PFSK-1 (cell line): ENCODE data around the gene FBXO22.

Experiments used
- FOXP2 ChIP-seq: optimal IDR thresholded peaks from 2 replicates; pipeline ENCODE3; 2011; ENCODE audit warnings: borderline replicate concordance, control low read depth, inconsistent platforms; ENCODE audit not compliant: insufficient read depth; ENCODE audit errors: extremely low read length, extremely low read depth
- POLR2AphosphoS5 ChIP-seq: IDR thresholded peaks from 2 replicates; pipeline ENCODE4 v1.6.1; 2012; ENCODE audit warnings: low read depth, mild to moderate bottlenecking, control low read depth, low read length, moderate library complexity
- REST ChIP-seq, 2 experiments: IDR thresholded peaks; 2 replicates each; pipeline versions ENCODE4 v1.6.1 to v1.8.0; 2011 to 2012; ENCODE audit warnings: low read depth in 2 of 2, low read length in 2 of 2, control low read depth in 1 of 2, inconsistent platforms in 1 of 2, mild to moderate bottlenecking in 1 of 2, moderate library complexity in 1 of 2; ENCODE audit not compliant: insufficient read depth in 1 of 2
- SIN3A ChIP-seq: IDR thresholded peaks from 2 replicates; pipeline ENCODE4 v1.6.1; 2012; ENCODE audit warnings: mild to moderate bottlenecking, low read length, moderate library complexity, borderline replicate concordance; ENCODE audit not compliant: insufficient read depth
- TAF1 ChIP-seq: IDR thresholded peaks from 2 replicates; pipeline ENCODE4 v1.6.1; 2012; ENCODE audit warnings: low read length, control low read depth, borderline replicate concordance; ENCODE audit not compliant: insufficient read depth

GRCh38 chr15:75916978-75917377 is 13.3 kb downstream of the FBXO22 start:
- TF ChIP-seq REST (IDR thresholded peaks at IDR 0.05; ENCODE audit: insufficient read depth in 1 of 2, low read depth in 2 of 2, low read length in 2 of 2) (no peak), POLR2AphosphoS5 (no peak), TAF1 (no peak), SIN3A (no peak), FOXP2 (no peak)
